Activated T-cell treated with anti-CD3 and anti-CD28 coated beads, Interleukin-2, amount 50 U/mL, for 4 hours (primary cell): ENCODE results near the gene DPF1. TPM values are rescaled to one million over a fixed set of nuclear protein-coding genes. Genes with fewer than 3 reads are reported as not detected.
"Not testable (repeated sequence)": the region's sequence is repeated elsewhere in the genome, so short reads cannot be mapped to it uniquely, and the experiment has no call there.

Source experiments
- ATAC-seq, 2 donors: fragments of 200-7000 bp; cut with Tn5 transposase; one replicate each; pipeline ENCODE4 v1.10.0; 2021
- DNase-seq: peaks from one replicate; pipeline ENCODE4 v3.0.0-alpha.2; 2020
- H3K27me3 Mint-ChIP-seq: one replicate; pipeline ENCODE4 v1.8.0; 2021; ENCODE audit warnings: low read depth, mixed read lengths
- H3K36me3 Mint-ChIP-seq: one replicate; pipeline ENCODE4 v1.8.0; 2022; ENCODE audit warnings: mixed read lengths; ENCODE audit not compliant: insufficient read depth
- H3K4me1 Mint-ChIP-seq: one replicate; pipeline ENCODE4 v1.8.0; 2021; ENCODE audit warnings: low read depth, mixed read lengths
- H3K4me3 Mint-ChIP-seq: one replicate; pipeline ENCODE4 v1.8.0; 2021; ENCODE audit warnings: mild to moderate bottlenecking, moderate library complexity, mixed read lengths
- H3K9me3 Mint-ChIP-seq: one replicate; pipeline ENCODE4 v1.8.0; 2021; ENCODE audit warnings: mixed read lengths
- total RNA-seq, 3 donors: library from RNA; stranded (reverse); gene quantifications; one replicate each; pipeline ENCODE4 v1.2.1, GENCODE V29; 2021

DPF1 gene
- total RNA-seq, 3 donors from 2014 or later = 0.40 to 0.45 (median 0.43) TPM

GRCh38 chr19:38233740-38234251 lies 9.8 kb upstream of the DPF1 start:
- peaks cover 4% of the 10 kb centered on the region for H3K4me1 Mint-ChIP-seq
- H3K36me3 Mint-ChIP-seq = no peaks in the 10 kb centered on the region
- no peak overlapping the region for H3K4me3 Mint-ChIP-seq
- ATAC-seq (no peak), DNase-seq (peak; percentile 75)
- H3K27me3 Mint-ChIP-seq = peaks cover 19% of the 10 kb centered on the region
- H3K9me3 Mint-ChIP-seq = no peaks in the 10 kb centered on the region

GRCh38 chr19:38231918-38232317 lies 7.9 kb upstream of the DPF1 start:
- DNase-seq = no peak

GRCh38 chr19:38230506-38231133 lies 6.6 kb upstream of the DPF1 start:
- not testable (repeated sequence) for H3K9me3 Mint-ChIP-seq, H3K36me3 Mint-ChIP-seq, H3K4me3 Mint-ChIP-seq, DNase-seq, ATAC-seq
- Mint-ChIP-seq H3K4me1 (peaks cover 12% of the 10 kb centered on the region), H3K27me3 (peaks cover 38% of the 10 kb centered on the region)

More at GRCh38 chr19:38231918-38232317, 7.9 kb upstream of the DPF1 start:
- no peak for ATAC-seq
- Mint-ChIP-seq H3K36me3 (no peaks in the 10 kb centered on the region), H3K4me1 (peaks cover 11% of the 10 kb centered on the region), H3K27me3 (peaks cover 31% of the 10 kb centered on the region), H3K4me3 (no peak overlapping the region), H3K9me3 (no peaks in the 10 kb centered on the region)

GRCh38 chr19:38229585-38230073 lies 5.6 kb upstream of the DPF1 start:
- peaks cover 44% of the 10 kb centered on the region for H3K27me3 Mint-ChIP-seq

GRCh38 chr19:38228491-38229439 lies 4.7 kb upstream of the DPF1 start:
- no peak for DNase-seq
- peaks cover 18% of the 10 kb centered on the region for H3K4me1 Mint-ChIP-seq
- H3K27me3 Mint-ChIP-seq = peaks cover 52% of the 10 kb centered on the region
- no peak for ATAC-seq
- H3K4me3 Mint-ChIP-seq = peak overlapping the region; percentile 38
- no peaks in the 10 kb centered on the region for H3K36me3 Mint-ChIP-seq
- no peaks in the 10 kb centered on the region for H3K9me3 Mint-ChIP-seq

More at GRCh38 chr19:38229585-38230073, 5.6 kb upstream of the DPF1 start:
- ATAC-seq (peak; percentile 97 to 98), DNase-seq (peak; percentile 51)
- H3K9me3 Mint-ChIP-seq = no peaks in the 10 kb centered on the region
- no peaks in the 10 kb centered on the region for H3K36me3 Mint-ChIP-seq
- peaks cover 13% of the 10 kb centered on the region for H3K4me1 Mint-ChIP-seq
- no peak overlapping the region for H3K4me3 Mint-ChIP-seq

- Mint-ChIP-seq H3K9me3 (no peaks in the 10 kb centered on the region), H3K36me3 (no peaks in the 10 kb centered on the region), H3K4me1 (peaks cover 25% of the 10 kb centered on the region), H3K27me3 (peaks cover 59% of the 10 kb centered on the region), H3K4me3 (no peak overlapping the region)
- no peak for ATAC-seq
- DNase-seq = no peak
Measured at GRCh38 chr19:38228005-38228377, 4.0 kb upstream of the DPF1 start.

- Mint-ChIP-seq H3K36me3 (no peaks in the 10 kb centered on the region), H3K4me3 (no peak overlapping the region), H3K9me3 (no peaks in the 10 kb centered on the region), H3K27me3 (peaks cover 63% of the 10 kb centered on the region), H3K4me1 (peaks cover 25% of the 10 kb centered on the region)
- DNase-seq (no peak), ATAC-seq (no peak)
Measured at GRCh38 chr19:38227287-38228004, 3.4 kb upstream of the DPF1 start.

GRCh38 chr19:38224863-38225218 lies 819 bp upstream of the DPF1 start:
- not testable (repeated sequence) for DNase-seq, H3K9me3 Mint-ChIP-seq, H3K36me3 Mint-ChIP-seq, ATAC-seq
- Mint-ChIP-seq H3K27me3 (peaks cover 65% of the 10 kb centered on the region), H3K4me3 (peak overlapping the region; percentile 74), H3K4me1 (peaks cover 24% of the 10 kb centered on the region)

- Mint-ChIP-seq H3K4me1 (peaks cover 21% of the 10 kb centered on the region), H3K36me3 (no peaks in the 10 kb centered on the region), H3K4me3 (peak overlapping the region; percentile 59), H3K9me3 (no peaks in the 10 kb centered on the region), H3K27me3 (peaks cover 74% of the 10 kb centered on the region)
- DNase-seq (no peak), ATAC-seq (no peak)
Measured at GRCh38 chr19:38223617-38224013, 407 bp downstream of the DPF1 start.

- Mint-ChIP-seq H3K27me3 (peaks cover 79% of the 10 kb centered on the region), H3K9me3 (no peaks in the 10 kb centered on the region), H3K36me3 (no peaks in the 10 kb centered on the region), H3K4me1 (peaks cover 21% of the 10 kb centered on the region), H3K4me3 (peak overlapping the region; percentile 59)
- no peak for ATAC-seq
- DNase-seq = no peak
Measured at GRCh38 chr19:38223119-38223523, 901 bp downstream of the DPF1 start.

GRCh38 chr19:38221919-38222830 lies 1.8 kb downstream of the DPF1 start:
- Mint-ChIP-seq H3K27me3 (peaks cover 73% of the 10 kb centered on the region), H3K9me3 (no peaks in the 10 kb centered on the region), H3K4me3 (no peak overlapping the region), H3K36me3 (no peaks in the 10 kb centered on the region), H3K4me1 (peaks cover 15% of the 10 kb centered on the region)
- DNase-seq = no peak
- ATAC-seq = no peak

- no peaks in the 10 kb centered on the region for H3K36me3 Mint-ChIP-seq
- H3K4me1 Mint-ChIP-seq = peaks cover 13% of the 10 kb centered on the region
- peaks cover 68% of the 10 kb centered on the region for H3K27me3 Mint-ChIP-seq
- ATAC-seq (no peak), DNase-seq (no peak)
- H3K4me3 Mint-ChIP-seq = no peak overlapping the region
- H3K9me3 Mint-ChIP-seq = no peaks in the 10 kb centered on the region
Measured at GRCh38 chr19:38221421-38221820, 2.6 kb downstream of the DPF1 start.

- no peaks in the 10 kb centered on the region for H3K9me3 Mint-ChIP-seq
Measured at GRCh38 chr19:38219221-38219620, 4.8 kb downstream of the DPF1 start.

More at GRCh38 chr19:38219221-38219620, 4.8 kb downstream of the DPF1 start:
- H3K27me3 Mint-ChIP-seq = peaks cover 66% of the 10 kb centered on the region
- no peaks in the 10 kb centered on the region for H3K36me3 Mint-ChIP-seq
- DNase-seq (no peak), ATAC-seq (no peak)
- peaks cover 12% of the 10 kb centered on the region for H3K4me1 Mint-ChIP-seq
- H3K4me3 Mint-ChIP-seq = no peak overlapping the region
